Renal cortex interstitium (tissue), 15 donors: ENCODE measurements around the gene PTBP2. TPM values are rescaled to one million over a fixed set of nuclear protein-coding genes. Genes with fewer than 3 reads are reported as not detected.

Source experiments
- DNase-seq, 11 donors: peaks; one replicate each; pipeline ENCODE4 v3.0.0-alpha.2; 2013; ENCODE audit warnings: low read depth in 9 of 11, low spot score in 4 of 11; ENCODE audit errors: extremely low read depth in 1 of 11
- long read RNA-seq, 16 experiments: transcript quantifications; one replicate each; lab custom pipeline, GENCODE V29; 2026
- polyA plus RNA-seq, 3 donors: library from polyadenylated mRNA; unstranded; fragments of 120-200 nt; gene quantifications; one replicate each; pipeline ENCODE4 v1.2.1, GENCODE V29; 2013; ENCODE audit not compliant: insufficient read length in 3 of 3

PTBP2 gene
- 10 to 100 TPM; 37.4 to 57.6 (median 49.2) TPM for polyA plus RNA-seq
- long read RNA-seq, donor 1, partial matches to known transcripts, result 0 of 2 reads
- long read RNA-seq, donor 1, other reads (novel, unspliced or antisense), result 0 of 2 reads
- long read RNA-seq, donor 2, partial matches to known transcripts, result 0 of 1 reads
- long read RNA-seq, donor 2, other reads (novel, unspliced or antisense), result 0 of 1 reads
- long read RNA-seq, donor 3, full-length matches to known transcripts, result 7 of 7 reads
- long read RNA-seq, donor 3, partial matches to known transcripts, result 0 of 7 reads
- long read RNA-seq, donor 3, other reads (novel, unspliced or antisense), result 0 of 7 reads
- long read RNA-seq, donor 4, partial matches to known transcripts, result 0 of 1 reads
- long read RNA-seq, donor 4, other reads (novel, unspliced or antisense), result 0 of 1 reads
- long read RNA-seq, donor 5, result 0 reads
- long read RNA-seq, donor 6, full-length matches to known transcripts, result 5 of 5 reads
- long read RNA-seq, donor 6, partial matches to known transcripts, result 0 of 5 reads
- long read RNA-seq, donor 6, other reads (novel, unspliced or antisense), result 0 of 5 reads
- long read RNA-seq, donor 7, full-length matches to known transcripts, result 3 of 3 reads
- long read RNA-seq, donor 7, partial matches to known transcripts, result 0 of 3 reads
- long read RNA-seq, donor 7, other reads (novel, unspliced or antisense), result 0 of 3 reads
- long read RNA-seq, donor 8, full-length matches to known transcripts, result 4 of 4 reads
- long read RNA-seq, donor 8, partial matches to known transcripts, result 0 of 4 reads
- long read RNA-seq, donor 8, other reads (novel, unspliced or antisense), result 0 of 4 reads
- long read RNA-seq, donor 9, partial matches to known transcripts, result 0 of 3 reads
- long read RNA-seq, donor 9, other reads (novel, unspliced or antisense), result 0 of 3 reads
- long read RNA-seq, donor 10, partial matches to known transcripts, result 0 of 1 reads
- long read RNA-seq, donor 10, other reads (novel, unspliced or antisense), result 0 of 1 reads
- long read RNA-seq, donor 11, partial matches to known transcripts, result 0 of 1 reads
- long read RNA-seq, donor 11, other reads (novel, unspliced or antisense), result 0 of 1 reads
- long read RNA-seq, donor 12, result 0 reads
- long read RNA-seq, donor 13, full-length matches to known transcripts, result 8 of 15 reads
- long read RNA-seq, donor 13, partial matches to known transcripts, result 0 of 15 reads
- long read RNA-seq, donor 13, other reads (novel, unspliced or antisense), result 7 of 15 reads
- long read RNA-seq, donor 14, partial matches to known transcripts, result 0 of 3 reads
- long read RNA-seq, donor 14, other reads (novel, unspliced or antisense), result 0 of 3 reads
- long read RNA-seq, donor 15, partial matches to known transcripts, result 0 of 1 reads
- long read RNA-seq, donor 15, other reads (novel, unspliced or antisense), result 0 of 1 reads
- long read RNA-seq, donor 16, partial matches to known transcripts, result 0 of 5 reads
- long read RNA-seq, donor 16, other reads (novel, unspliced or antisense), result 0 of 5 reads

GRCh38 chr1:96721416-96722160 lies at the start of gene PTBP2:
Gene PTBP2 (plus strand): TSS chr1:96721784. CDS start chr1:96721865, 81 bp downstream.
- peak; percentile 68 to 86 (median 82) for DNase-seq

GRCh38 chr1:96674915-96675314 lies 46.7 kb upstream of the PTBP2 start:
- DNase-seq, result no peak

- DNase-seq, result no peak
Measured at GRCh38 chr1:96682056-96682455, 39.5 kb upstream of the PTBP2 start.

GRCh38 chr1:96683931-96684330 lies 37.7 kb upstream of the PTBP2 start:
- DNase-seq, result no peak

- no peak for DNase-seq
Measured at GRCh38 chr1:96684744-96685143, 36.8 kb upstream of the PTBP2 start.

GRCh38 chr1:96688767-96689166 lies 32.8 kb upstream of the PTBP2 start:
- DNase-seq, result no peak

- no peak for DNase-seq
Measured at GRCh38 chr1:96695954-96696353, 25.6 kb upstream of the PTBP2 start.

- no peak for DNase-seq
Measured at GRCh38 chr1:96698342-96698983, 23.1 kb upstream of the PTBP2 start.

GRCh38 chr1:96703186-96703585 lies 18.4 kb upstream of the PTBP2 start:
- DNase-seq, result no peak

- no peak for DNase-seq
Measured at GRCh38 chr1:96707023-96707422, 14.6 kb upstream of the PTBP2 start.

- DNase-seq, result no peak
Measured at GRCh38 chr1:96708482-96708881, 13.1 kb upstream of the PTBP2 start.

- no peak for DNase-seq
Measured at GRCh38 chr1:96710708-96711477, 10.7 kb upstream of the PTBP2 start.

GRCh38 chr1:96713649-96714048 lies 7.9 kb upstream of the PTBP2 start:
- no peak for DNase-seq

- DNase-seq, result no peak
Measured at GRCh38 chr1:96714881-96715280, 6.7 kb upstream of the PTBP2 start.

GRCh38 chr1:96715482-96715881 lies 6.1 kb upstream of the PTBP2 start:
- DNase-seq, result no peak

GRCh38 chr1:96721053-96721415 lies 550 bp upstream of the PTBP2 start:
- peak in 4 of 11 donors; percentile 9 to 45 (median 23) for DNase-seq
